Trophoblast cell (in vitro differentiated cells and primary cell): ENCODE measurements around the gene TMEM134.

ENCODE experiments used
- DNase-seq, 2 donors: peaks; one replicate each; pipeline ENCODE4 v3.0.0-alpha.2; 2016
- H2AFZ ChIP-seq: 2 replicates; pipeline ENCODE4 v1.6.1; 2013; ENCODE audit warnings: low read length, moderate library complexity, mild to moderate bottlenecking; ENCODE audit not compliant: insufficient read depth, poor library complexity
- H2AK5ac ChIP-seq: 2 replicates; pipeline ENCODE4 v1.6.1; 2013; ENCODE audit warnings: mild to moderate bottlenecking, low read length
- H2BK120ac ChIP-seq: 2 replicates; pipeline ENCODE4 v1.6.1; 2013; ENCODE audit warnings: low read length, mild to moderate bottlenecking, moderate library complexity; ENCODE audit not compliant: insufficient read depth, poor library complexity
- H2BK12ac ChIP-seq: 2 replicates; pipeline ENCODE4 v1.6.1; 2013; ENCODE audit warnings: mild to moderate bottlenecking, low read length, moderate library complexity
- H2BK5ac ChIP-seq: 2 replicates; pipeline ENCODE4 v1.6.1; 2013; ENCODE audit warnings: low read length, low read depth, moderate library complexity, mild to moderate bottlenecking; ENCODE audit not compliant: poor library complexity
- H3K14ac ChIP-seq: 2 replicates; pipeline ENCODE4 v1.6.1; 2013; ENCODE audit warnings: mild to moderate bottlenecking, low read length
- H3K18ac ChIP-seq: 2 replicates; pipeline ENCODE4 v1.6.1; 2013; ENCODE audit warnings: mild to moderate bottlenecking, low read length
- H3K23ac ChIP-seq: 2 replicates; pipeline ENCODE4 v1.6.1; 2013; ENCODE audit warnings: low read length
- H3K27ac ChIP-seq: 2 replicates; pipeline ENCODE4 v1.5.1; 2013; ENCODE audit warnings: low read depth, mild to moderate bottlenecking, inconsistent platforms, low read length, moderate library complexity
- H3K27me3 ChIP-seq: 2 replicates; pipeline ENCODE4 v1.6.1; 2013; ENCODE audit warnings: inconsistent platforms, mild to moderate bottlenecking, low read length, moderate library complexity; ENCODE audit not compliant: insufficient read depth
- H3K36me3 ChIP-seq, 2 experiments: 1 replicate in 1 of 2; 2 replicates in 1 of 2; pipeline ENCODE4 v1.6.1; 2013; ENCODE audit warnings: low read length in 2 of 2, mild to moderate bottlenecking in 2 of 2, moderate library complexity in 1 of 2; ENCODE audit not compliant: insufficient read depth in 2 of 2, control insufficient read depth in 1 of 2
- H3K4ac ChIP-seq: 2 replicates; pipeline ENCODE4 v1.6.1; 2013; ENCODE audit warnings: low read depth, mild to moderate bottlenecking, low read length, moderate library complexity
- H3K4me1 ChIP-seq, 2 experiments: 1 replicate in 1 of 2; 2 replicates in 1 of 2; pipeline ENCODE4 v1.6.1; 2013; ENCODE audit warnings: low read length in 2 of 2, mild to moderate bottlenecking in 2 of 2, moderate library complexity in 1 of 2; ENCODE audit not compliant: insufficient read depth in 2 of 2, control insufficient read depth in 1 of 2
- H3K4me2 ChIP-seq: 2 replicates; pipeline ENCODE4 v1.6.1; 2013; ENCODE audit warnings: inconsistent platforms, mild to moderate bottlenecking, low read length, moderate library complexity
- H3K4me3 ChIP-seq: 2 replicates; pipeline ENCODE4 v1.5.1; 2013; ENCODE audit warnings: mild to moderate bottlenecking, low read depth, low read length, inconsistent platforms
- H3K79me1 ChIP-seq: one replicate; pipeline ENCODE4 v1.6.1; 2013; ENCODE audit warnings: low read length
- H3K79me2 ChIP-seq: 2 replicates; pipeline ENCODE4 v1.6.1; 2013; ENCODE audit warnings: low read length, mild to moderate bottlenecking; ENCODE audit not compliant: control insufficient read depth, insufficient read depth, poor library complexity
- H3K9ac ChIP-seq: 2 replicates; pipeline ENCODE4 v1.6.1; 2013; ENCODE audit warnings: mild to moderate bottlenecking, low read length
- H3K9me3 ChIP-seq: 2 replicates; pipeline ENCODE4 v1.6.1; 2013; ENCODE audit warnings: low read depth, mild to moderate bottlenecking, control low read depth, inconsistent platforms, low read length; ENCODE audit not compliant: insufficient read depth
- H4K12ac ChIP-seq: 2 replicates; pipeline ENCODE4 v1.6.1; 2013; ENCODE audit warnings: low read depth, mild to moderate bottlenecking, low read length, moderate library complexity
- H4K8ac ChIP-seq: 2 replicates; pipeline ENCODE4 v1.6.1; 2013; ENCODE audit warnings: low read depth, mild to moderate bottlenecking, low read length, moderate library complexity
- H4K91ac ChIP-seq: one replicate; pipeline ENCODE4 v1.6.1; 2013; ENCODE audit warnings: low read depth, mild to moderate bottlenecking, low read length, moderate library complexity
- WGBS: extraction: QIAGEN DNeasy Blood & Tissue Kit; methylation state at CpG from one replicate; pipeline ENCODE4 v1.1.7; 2013; ENCODE audit warnings: missing lambda C conversion rate; ENCODE audit not compliant: insufficient read length, insufficient coverage; ENCODE audit errors: extremely low coverage; 5-methylcytosine and 5-hydroxymethylcytosine counted together

TMEM134 gene

GRCh38 chr11:67500831-67501715 is 32.0 kb upstream of the TMEM134 start:
- Histone ChIP-seq H4K8ac (no peak overlapping the region), H2BK12ac (no peak overlapping the region), H2AK5ac (no peak overlapping the region), H4K91ac (no peak overlapping the region), H4K12ac (no peak overlapping the region), H3K18ac (no peak overlapping the region), H3K4me3 (no peak overlapping the region), H3K79me1 (peaks cover 14% of the 10 kb centered on the region), H3K27me3 (no peaks in the 10 kb centered on the region), H2BK5ac (no peak overlapping the region), H3K4me2 (no peak overlapping the region), H3K9me3 (no peaks in the 10 kb centered on the region), H3K14ac (no peak overlapping the region), H2AFZ (no peak overlapping the region), H3K27ac (no peak overlapping the region), H3K9ac (no peak overlapping the region), H2BK120ac (no peak overlapping the region), H3K4ac (no peak overlapping the region), H3K36me3 (peaks cover 59 to 61% of the 10 kb centered on the region in 2 experiments), H3K23ac (peak overlapping the region; percentile 17), H3K79me2 (peaks cover 14% of the 10 kb centered on the region), H3K4me1 (peaks cover 14 to 18% of the 10 kb centered on the region in 2 experiments)
- WGBS, result 86% methylated on average over 1 of the region's 9 CpGs
- no peak for DNase-seq

- no peak overlapping the region for H3K23ac ChIP-seq
- no peak overlapping the region for H3K4ac ChIP-seq
- no peak overlapping the region for H3K27ac ChIP-seq
- peaks cover 8% of the 10 kb centered on the region for H3K79me1 ChIP-seq
- H3K18ac ChIP-seq, result no peak overlapping the region
- no peak overlapping the region for H3K4me2 ChIP-seq
- H3K9ac ChIP-seq, result no peak overlapping the region
- H2BK5ac ChIP-seq, result no peak overlapping the region
- no peak for DNase-seq
- WGBS, result no CpG with 5 or more reads among the region's 1 CpG
- H3K79me2 ChIP-seq, result peaks cover 9% of the 10 kb centered on the region
- H2BK12ac ChIP-seq, result no peak overlapping the region
- no peak overlapping the region for H2AFZ ChIP-seq
- H4K91ac ChIP-seq, result no peak overlapping the region
- H3K14ac ChIP-seq, result no peak overlapping the region
- no peak overlapping the region for H3K4me3 ChIP-seq
- peaks cover 8 to 12% of the 10 kb centered on the region in 2 experiments for H3K4me1 ChIP-seq
- H3K27me3 ChIP-seq, result no peaks in the 10 kb centered on the region
- H3K36me3 ChIP-seq, result peaks cover 66 to 68% of the 10 kb centered on the region in 2 experiments
- H4K8ac ChIP-seq, result no peak overlapping the region
- no peak overlapping the region for H4K12ac ChIP-seq
- H3K9me3 ChIP-seq, result no peaks in the 10 kb centered on the region
- H2AK5ac ChIP-seq, result no peak overlapping the region
- no peak overlapping the region for H2BK120ac ChIP-seq
Measured at GRCh38 chr11:67500484-67500821, 31.4 kb upstream of the TMEM134 start.

- Histone ChIP-seq H4K8ac (no peak overlapping the region), H4K91ac (no peak overlapping the region), H3K27me3 (no peaks in the 10 kb centered on the region), H3K4me3 (no peak overlapping the region), H3K14ac (no peak overlapping the region), H3K4ac (no peak overlapping the region), H3K36me3 (peaks cover 71 to 73% of the 10 kb centered on the region in 2 experiments), H2BK5ac (no peak overlapping the region), H2BK120ac (no peak overlapping the region), H3K9ac (no peak overlapping the region), H3K23ac (no peak overlapping the region), H4K12ac (no peak overlapping the region), H3K27ac (no peak overlapping the region), H2BK12ac (no peak overlapping the region), H2AFZ (no peak overlapping the region), H2AK5ac (no peak overlapping the region), H3K18ac (no peak overlapping the region), H3K4me2 (no peak overlapping the region), H3K79me1 (peaks cover 5% of the 10 kb centered on the region), H3K79me2 (peaks cover 7% of the 10 kb centered on the region), H3K9me3 (no peaks in the 10 kb centered on the region), H3K4me1 (peaks cover 6 to 10% of the 10 kb centered on the region in 2 experiments)
- WGBS, result no CpG with 5 or more reads among the region's 26 CpGs
- no peak for DNase-seq
Measured at GRCh38 chr11:67499808-67500483, 30.9 kb upstream of the TMEM134 start.

- no peak overlapping the region for H3K9ac ChIP-seq
- H3K79me1 ChIP-seq, result no peaks in the 10 kb centered on the region
- peaks cover 2 to 5% of the 10 kb centered on the region in 2 experiments for H3K4me1 ChIP-seq
- no peak overlapping the region for H2BK12ac ChIP-seq
- peak in 1 of 2 donors; percentile 45 for DNase-seq
- H3K27me3 ChIP-seq, result no peaks in the 10 kb centered on the region
- no peaks in the 10 kb centered on the region for H3K9me3 ChIP-seq
- H3K79me2 ChIP-seq, result peaks cover 2% of the 10 kb centered on the region
- WGBS, result no CpG with 5 or more reads among the region's 21 CpGs
- H3K4me2 ChIP-seq, result no peak overlapping the region
- H4K8ac ChIP-seq, result no peak overlapping the region
- no peak overlapping the region for H3K18ac ChIP-seq
- H2AFZ ChIP-seq, result no peak overlapping the region
- no peak overlapping the region for H4K91ac ChIP-seq
- peaks cover 83 to 84% of the 10 kb centered on the region in 2 experiments for H3K36me3 ChIP-seq
- H3K4me3 ChIP-seq, result no peak overlapping the region
- no peak overlapping the region for H3K4ac ChIP-seq
- H2AK5ac ChIP-seq, result no peak overlapping the region
- H4K12ac ChIP-seq, result no peak overlapping the region
- no peak overlapping the region for H3K23ac ChIP-seq
- H3K27ac ChIP-seq, result no peak overlapping the region
- no peak overlapping the region for H2BK5ac ChIP-seq
- H2BK120ac ChIP-seq, result no peak overlapping the region
- no peak overlapping the region for H3K14ac ChIP-seq
Measured at GRCh38 chr11:67498544-67498972, 29.5 kb upstream of the TMEM134 start.
